Endothelial cell of umbilical vein (primary cell): ENCODE measurements around the gene SCO2. TPM values are rescaled to one million over a fixed set of nuclear protein-coding genes. Genes with fewer than 3 reads are reported as not detected.

Experiments
- BruUV-seq: library from RNA; stranded (reverse); fragments of 400-500 nt; replicated peaks from 2 replicates; lab custom pipeline; 2021; lab: Mats Ljungman, UMichigan
- CTCF ChIA-PET: fragments of 300-600, 350-600 bp; sonication (Branson Sonifier 250); formaldehyde crosslinking; loops from one replicate; lab custom pipeline; 2021; ENCODE audit warnings: antibody characterized with exemption, inconsistent platforms; lab: Charles Lee
- POLR2A ChIA-PET: fragments of 300-600, 350-600 bp; sonication (Branson Sonifier 250); formaldehyde crosslinking; loops from one replicate; lab custom pipeline; 2021; ENCODE audit warnings: antibody characterized with exemption, inconsistent platforms; lab: Charles Lee
- DNase-seq: peaks from one replicate; pipeline ENCODE4 v3.0.0-alpha.2; 2011; ENCODE audit warnings: low read depth, low spot score
- FAIRE-seq: peaks from 2 replicates; lab custom pipeline; 2011; peaks lifted over from hg19 to GRCh38; lab: Jason Lieb, UNC
- H2AFZ ChIP-seq: 2 replicates; pipeline ENCODE4 v1.6.0; 2012; ENCODE audit warnings: low read depth, low read length, control low read depth, inconsistent platforms
- H3K27ac ChIP-seq: 2 replicates; pipeline ENCODE4 v1.5.1; 2011; ENCODE audit warnings: low read depth, mild to moderate bottlenecking, control low read depth, low read length, moderate library complexity; ENCODE audit not compliant: insufficient read depth
- H3K27me3 ChIP-seq, 2 experiments: 2 replicates each; pipeline versions ENCODE4 v1.6.0 to v1.6.1; 2011; ENCODE audit warnings: low read length in 2 of 2, mixed read lengths in 1 of 2; ENCODE audit not compliant: control insufficient read depth in 2 of 2, insufficient read depth in 2 of 2
- H3K36me3 ChIP-seq, 2 experiments: 2 replicates in 1 of 2; 3 replicates in 1 of 2; pipeline ENCODE4 v1.5.1; 2011; ENCODE audit warnings: low read length in 2 of 2, mild to moderate bottlenecking in 1 of 2, moderate library complexity in 1 of 2; ENCODE audit not compliant: control insufficient read depth in 2 of 2, insufficient read depth in 2 of 2; ENCODE audit errors: extremely low read depth in 1 of 2
- H3K4me1 ChIP-seq: 3 replicates; pipeline ENCODE4 v1.5.1; 2011; ENCODE audit warnings: mild to moderate bottlenecking, low read length; ENCODE audit not compliant: control insufficient read depth, insufficient read depth; ENCODE audit errors: extremely low read depth
- H3K4me2 ChIP-seq: 2 replicates; pipeline ENCODE4 v1.6.1; 2011; ENCODE audit warnings: low read length, control low read depth, mixed read lengths; ENCODE audit not compliant: insufficient read depth
- H3K4me3 ChIP-seq, 3 experiments: fragments of 200-600 bp in 1 of 3; sonication (generic), shearing (Covaris generic) in 1 of 3; replicated peaks in 1 of 3; 2 replicates each; pipeline ENCODE4 v1.5.1; 2011 to 2016; ENCODE audit warnings: control low read depth in 3 of 3, low read length in 3 of 3, mild to moderate bottlenecking in 2 of 3, inconsistent platforms in 1 of 3, low read depth in 1 of 3, moderate library complexity in 1 of 3; ENCODE audit not compliant: insufficient read depth in 1 of 3
- H3K79me2 ChIP-seq: 2 replicates; pipeline ENCODE4 v1.6.0; 2012; ENCODE audit warnings: low read length, inconsistent platforms; ENCODE audit not compliant: control insufficient read depth, insufficient read depth
- H3K9ac ChIP-seq: replicated peaks from 2 replicates; pipeline ENCODE3; 2011; ENCODE audit warnings: low read length, control low read depth; ENCODE audit not compliant: insufficient read depth; ENCODE audit errors: extremely low read depth
- H3K9me1 ChIP-seq: replicated peaks from 3 replicates; pipeline ENCODE4 v1.6.0; 2011; ENCODE audit warnings: mild to moderate bottlenecking, low read length; ENCODE audit not compliant: control insufficient read depth, insufficient read depth; ENCODE audit errors: extremely low read depth
- H3K9me3 ChIP-seq: replicated peaks from 2 replicates; pipeline ENCODE4 v1.5.1; 2012; ENCODE audit warnings: low read length, inconsistent platforms; ENCODE audit not compliant: control insufficient read depth, insufficient read depth
- H4K20me1 ChIP-seq: replicated peaks from 2 replicates; pipeline ENCODE3; 2011; ENCODE audit warnings: mild to moderate bottlenecking, low read length; ENCODE audit not compliant: control insufficient read depth, insufficient read depth; ENCODE audit errors: extremely low read depth
- CTCF ChIP-seq, 2 donors: IDR thresholded peaks; 1 replicate in 1 of 2; 2 replicates in 1 of 2; pipeline ENCODE4 v1.5.1; 2011; ENCODE audit warnings: low read length in 2 of 2, mild to moderate bottlenecking in 2 of 2, moderate library complexity in 2 of 2, control low read depth in 1 of 2, inconsistent platforms in 1 of 2, low read depth in 1 of 2; ENCODE audit not compliant: insufficient read depth in 1 of 2; ENCODE audit errors: extremely low read depth in 1 of 2
- MYC ChIP-seq: IDR thresholded peaks from one replicate; pipeline ENCODE4 v1.6.1; 2011; ENCODE audit warnings: mild to moderate bottlenecking, low read depth, low read length
- dilution Hi-C: fragments of 300-500 bp; cut with MboI; formaldehyde crosslinking; loops from one replicate; pipeline ENCODE4 v1.15.0; 2019; ENCODE audit warnings: low sequenced_read_pairs; ENCODE audit not compliant: extremely low pct_ligation_motif_present
- intact Hi-C: fragments of 100-400 bp; cut with micrococcal nuclease; formaldehyde crosslinking; loops from one replicate; pipeline ENCODE4 v1.10.0; 2022
- polyA plus RNA-seq, 4 experiments: library from polyadenylated mRNA; depleted of rRNA in 3 of 4; stranded (reverse) in 3 of 4; unstranded in 1 of 4; fragments of >200 nt; gene quantifications; 2 replicates each; pipeline versions ENCODE4 v1.2.1 to v1.2.3, GENCODE V29; 2011 to 2012; ENCODE audit warnings: missing spikeins in 1 of 4
- total RNA-seq: library from RNA; stranded (reverse); gene quantifications from 2 replicates; pipeline ENCODE4 v1.2.3, GENCODE V29; 2021

Gene SCO2
- total and polyA plus RNA-seq, 2 donors (not counting 3 experiments of a cell fraction or from before 2014, with no cell fraction given) = 3.5 to 3.7 TPM

GRCh38 chr22:50562523-50563412, 37.4 kb upstream of the SCO2 start, which contains the start of gene SYCE3:
SYCE3 (minus strand) TSS chr22:50562919; CDS start chr22:50556405, 6,514 bp downstream.
- FAIRE-seq = peak; percentile 90
- no peaks in the 10 kb centered on the region for H3K36me3 ChIP-seq
- POLR2A ChIA-PET = no interaction called here

More at GRCh38 chr22:50562523-50563412, 37.4 kb upstream of the SCO2 start, which contains the start of gene SYCE3:
- no peak within 1 kb of the TSS for H3K27ac ChIP-seq
- no TSS peak for BruUV-seq
- H3K4me2 ChIP-seq = peak within 1 kb of the TSS; percentile 50
- H3K9me1 ChIP-seq = no peaks in the 10 kb centered on the region
- TF ChIP-seq CTCF (IDR thresholded peaks at IDR 0.05; ENCODE audit: extremely low read depth in 1 of 2, insufficient read depth in 1 of 2, low read depth in 1 of 2, low read length in 2 of 2) (peak; percentile 92 to 93), MYC (no peak)
- no peak within 1 kb of the TSS for H3K9ac ChIP-seq
- H3K27me3 ChIP-seq = peaks cover 8 to 16% of the 10 kb centered on the region in 2 experiments
- no peaks in the 10 kb centered on the region for H4K20me1 ChIP-seq
- peak within 1 kb of the TSS; percentile 78 for H2AFZ ChIP-seq
- H3K9me3 ChIP-seq = no peaks in the 10 kb centered on the region
- no peaks in the 10 kb centered on the region for H3K79me2 ChIP-seq
- dilution Hi-C loops = no loop called here
- intact Hi-C loops = no loop called here
- peak; percentile 73 for DNase-seq
- CTCF ChIA-PET = interaction anchor here (0.6 to 2.2 kb wide), 24 partner anchors 9 to 136 kb away, joined by 3 to 16 read pairs (median 4); partner anchors contain the start of genes CPT1B, KLHDC7B, LMF2 and MIOX
- H3K4me1 ChIP-seq = peaks cover 5% of the 10 kb centered on the region
- peak within 1 kb of the TSS; percentile 1 to 34 (median 16) for H3K4me3 ChIP-seq
